ENCODE data around the gene CISH.

Gene CISH

DNA sequence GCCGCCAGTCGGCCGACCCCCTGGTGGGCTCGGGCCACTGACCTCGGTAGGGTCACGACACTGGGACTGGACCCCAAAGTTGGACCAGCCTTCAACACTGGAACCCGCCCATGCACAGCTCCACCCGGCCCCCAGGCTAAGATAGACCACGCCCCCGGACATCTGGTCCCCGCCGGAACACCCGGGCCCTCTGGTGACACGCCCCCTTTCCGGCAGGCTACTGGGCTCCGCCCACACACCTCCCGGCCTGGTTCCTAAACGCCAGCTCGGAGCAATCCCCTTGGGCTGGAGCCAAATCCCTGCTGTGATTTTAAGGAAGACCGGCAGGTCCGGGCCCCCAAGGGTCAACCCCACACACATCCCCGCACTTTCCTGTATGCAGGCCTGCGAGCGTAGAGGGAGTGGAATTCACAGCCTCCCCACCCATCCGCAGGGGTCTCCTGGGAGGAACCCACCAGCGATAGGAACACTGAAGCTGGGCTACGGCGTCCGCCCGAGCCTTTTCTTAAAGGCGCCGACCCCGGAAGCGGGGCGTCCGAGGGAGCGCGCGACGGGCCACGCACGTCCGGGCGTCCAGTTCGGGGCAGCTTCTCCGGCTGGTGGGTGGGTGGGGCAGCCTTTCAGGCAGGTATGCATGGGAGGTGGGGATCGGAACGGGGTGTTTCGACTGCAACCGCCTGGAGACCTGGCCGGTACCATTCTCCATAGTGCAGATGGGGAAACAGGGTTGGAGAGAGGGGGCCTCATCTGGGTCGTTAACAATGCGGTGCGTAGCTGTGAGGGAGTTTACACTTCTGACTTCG is 42.4 kb downstream of the CISH start, which contains the start of gene HEMK1:
Gene HEMK1, plus strand, starts transcription at position 576 of the 803 bp plus-strand sequence. CDS start 1,583 bp downstream, outside the sequence.
- DNase-seq, result peak; percentile 94

- DNase-seq, result peak; percentile 89
Measured at GRCh38 chr3:50567386-50568167, 44.0 kb downstream of the CISH start, which contains the start of gene C3orf18. TSS of gene C3orf18 (minus strand) at chr3:50567747. CDS start at chr3:50565699, 2,048 bp downstream.

DNA sequence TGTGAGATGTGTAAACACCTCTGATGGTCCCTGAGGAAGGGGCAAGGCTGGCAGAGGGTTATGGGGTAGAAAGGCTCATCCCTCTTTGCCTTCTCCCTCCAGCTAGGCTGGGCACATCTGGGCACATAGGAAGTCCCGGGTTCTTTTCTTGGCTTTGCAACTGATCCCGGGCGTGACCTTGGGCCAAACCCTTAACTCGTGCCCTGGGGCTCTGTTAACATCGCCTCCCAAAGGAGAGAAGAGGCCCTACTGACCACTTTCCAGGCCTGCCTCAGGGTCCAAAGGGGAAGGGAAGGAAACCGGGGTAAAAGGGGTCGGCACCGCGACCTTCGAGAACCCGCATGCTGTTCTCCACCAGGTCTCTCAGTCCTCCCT is 44.6 kb downstream of the CISH start:
- DNase-seq, result no peak

DNA sequence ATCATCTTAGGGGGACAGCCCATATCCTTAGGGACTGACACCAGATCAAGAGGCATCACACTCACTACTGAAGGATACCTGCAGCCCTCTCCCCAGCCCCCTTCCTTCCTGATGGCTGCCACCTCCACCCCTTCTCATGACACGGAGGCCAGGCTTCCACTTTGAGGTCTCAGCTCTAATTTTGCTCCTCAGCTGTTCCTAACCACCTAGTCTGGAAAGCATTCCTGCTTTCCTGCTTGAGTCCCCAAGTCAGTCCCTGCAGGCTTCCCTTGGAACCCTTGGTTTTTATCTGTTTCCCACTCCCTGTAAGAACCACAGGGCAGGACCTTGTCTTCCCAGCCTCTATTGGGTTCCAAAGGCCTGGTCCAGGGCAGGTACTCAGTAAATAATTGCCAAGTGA is 47.3 kb downstream of the CISH start:
- DNase-seq, result no peak

DNA sequence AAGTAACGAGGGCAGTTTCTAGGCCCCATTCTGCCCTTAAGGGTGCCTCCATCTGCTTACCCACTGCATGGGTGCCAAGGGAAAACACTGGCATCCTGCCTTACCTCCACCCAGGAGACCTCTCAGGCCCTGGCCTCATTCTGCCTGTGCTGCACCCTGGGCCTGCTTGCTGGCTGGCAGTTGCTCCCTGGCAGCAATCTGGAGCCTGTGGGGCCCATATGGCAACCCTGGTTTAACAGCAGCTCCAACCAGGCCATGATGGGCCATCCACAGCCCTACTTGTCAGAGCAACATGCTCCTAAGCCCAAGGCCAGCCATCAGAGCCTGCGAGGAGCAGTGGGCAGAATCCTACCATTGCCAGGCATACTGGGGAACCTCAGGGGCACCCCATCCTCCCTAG is 47.7 kb downstream of the CISH start:
- no peak for DNase-seq

DNA sequence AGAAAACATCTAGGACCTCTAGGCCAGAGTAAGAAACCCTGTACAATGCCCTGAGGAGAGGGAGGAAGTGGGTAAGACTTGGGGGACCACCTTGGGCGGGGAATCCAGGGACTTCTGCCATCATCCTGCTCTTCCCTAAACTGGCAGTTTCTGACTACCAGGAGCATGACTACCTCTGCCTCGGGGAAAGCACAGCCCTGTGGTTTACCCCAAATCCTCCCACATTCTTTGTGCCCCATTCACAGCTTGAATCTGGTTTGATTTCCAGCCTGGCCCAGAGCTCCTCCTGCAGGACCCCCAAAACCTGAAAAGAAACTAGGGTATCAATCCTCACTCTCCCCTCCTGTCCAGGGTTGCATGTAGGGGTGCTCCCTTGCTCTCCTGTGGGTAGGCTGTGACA is 48.7 kb downstream of the CISH start:
- DNase-seq, result peak; percentile 76

GRCh38 chr3:50559702-50560101 is 51.9 kb downstream of the CISH start:
- DNase-seq, result no peak

- DNase-seq, result no peak
Measured at GRCh38 chr3:50557915-50558314, 53.7 kb downstream of the CISH start.

DNA sequence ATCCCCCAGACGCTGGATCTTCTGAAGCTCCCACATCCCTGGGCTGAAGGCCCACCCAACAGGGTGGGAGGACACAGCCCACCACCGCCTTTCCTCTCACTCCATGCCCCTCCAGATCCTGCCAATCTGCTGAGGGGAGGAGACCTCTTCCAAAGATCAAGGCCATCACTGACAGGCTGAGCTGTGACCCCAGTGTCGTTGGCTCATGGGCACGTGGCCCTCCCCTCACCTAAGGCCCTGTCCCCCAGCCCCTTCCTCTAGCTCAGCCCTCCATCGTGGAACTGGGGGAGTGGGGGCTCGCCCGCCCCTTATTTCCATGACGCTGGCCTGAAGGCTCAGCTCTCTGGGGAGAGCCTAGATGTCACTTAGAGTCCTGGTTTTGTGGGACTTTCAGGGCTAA is 54.5 kb downstream of the CISH start:
- no peak for DNase-seq

All from fibroblast of skin of right biceps (primary cell).